ENCODE data around the gene TAOK2.
"Not testable (repeated sequence)": the region's sequence is repeated elsewhere in the genome, so short reads cannot be mapped to it uniquely, and the experiment has no call there.

Gene TAOK2

GRCh38 chr16:29973384-29974246 is at the start of gene TAOK2:
Gene TAOK2, plus strand, starts transcription at chr16:29973868. Its CDS starts 3,905 bp downstream, at chr16:29977773.
- peak; percentile 99 for DNase-seq (ENCODE audit: low spot score)

DNA sequence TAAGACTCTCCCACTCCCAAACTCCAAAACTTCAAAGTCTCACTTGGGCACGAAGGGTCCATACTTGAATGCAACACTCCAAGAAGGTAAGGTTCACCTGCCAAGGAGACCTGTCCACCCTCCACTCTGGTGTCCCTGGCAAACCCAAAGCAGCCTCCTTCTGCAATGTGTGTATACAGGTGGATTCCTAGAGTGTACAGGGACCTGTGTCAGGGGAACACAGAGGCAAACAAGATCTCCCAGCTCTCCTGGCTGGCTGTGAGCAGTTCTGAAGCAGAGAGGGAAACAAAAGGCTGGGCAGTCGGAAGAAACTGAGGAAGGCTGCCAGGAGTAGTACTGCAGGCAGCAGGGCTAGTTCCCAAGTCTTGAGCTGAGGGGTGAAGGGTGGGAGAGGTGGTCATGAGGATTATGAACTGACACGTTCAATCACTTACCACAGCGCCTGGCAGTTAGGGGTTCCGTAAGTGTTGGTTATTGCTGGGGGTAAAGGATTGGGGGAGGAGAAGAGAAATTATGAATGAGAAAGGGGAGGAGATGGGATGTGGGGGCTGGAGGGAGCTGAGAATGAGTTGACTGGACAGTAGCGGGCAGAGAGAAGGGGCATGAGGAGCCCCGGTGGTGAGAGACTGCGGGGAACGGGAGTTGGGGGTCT is 48.4 kb upstream of the TAOK2 start:
- DNase-seq (ENCODE audit: low spot score): peak; percentile 48

DNA sequence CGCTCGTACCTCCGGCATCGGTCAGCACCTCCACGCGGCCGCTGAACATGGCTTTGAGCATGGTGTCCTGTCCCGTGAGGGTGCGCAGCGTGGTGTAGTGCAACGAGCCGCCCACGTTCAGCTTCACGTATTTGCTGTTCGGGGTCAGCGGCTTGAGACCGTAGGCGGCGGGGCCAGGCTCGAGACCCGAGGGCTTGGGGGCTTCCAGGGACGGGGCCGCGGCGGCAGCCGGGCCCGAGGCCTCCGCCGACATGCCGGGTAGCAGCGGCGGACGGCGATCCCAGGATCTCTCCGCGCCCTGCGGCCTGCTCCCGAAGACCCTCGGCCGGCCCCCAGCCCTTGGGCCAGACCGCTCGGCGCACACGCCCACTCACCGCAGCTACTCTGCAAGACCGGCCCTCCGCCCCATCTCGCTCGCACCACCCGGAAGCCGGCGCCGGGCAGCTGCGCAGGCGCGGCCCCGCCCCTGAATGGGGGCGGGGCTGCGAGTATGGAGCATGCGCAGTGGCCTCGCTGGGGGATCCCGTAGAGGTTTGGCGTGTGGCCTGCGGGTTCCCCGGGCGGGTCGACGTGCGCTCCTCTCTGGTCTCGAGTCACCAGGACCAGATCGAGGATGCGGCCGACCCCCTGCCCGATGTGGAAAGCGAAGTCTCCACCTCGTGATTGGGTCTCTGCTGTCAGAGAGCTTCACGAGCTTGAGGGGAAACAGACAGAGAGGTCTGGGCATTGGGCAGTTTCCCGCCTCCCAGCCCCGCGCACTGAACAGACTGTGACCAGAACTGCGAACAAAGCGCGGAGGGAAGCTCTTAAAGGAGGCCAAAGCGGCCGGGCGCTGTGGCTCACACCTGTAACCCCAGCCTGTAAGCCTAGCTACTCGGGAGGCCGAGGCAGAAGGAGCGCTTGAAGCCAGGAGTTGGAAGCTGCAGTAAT is 47.6 kb upstream of the TAOK2 start, which contains the start of gene KCTD13:
Gene KCTD13, minus strand, starts transcription at position 446 of the 930 bp plus-strand sequence. Its CDS starts 193 bp downstream, at position 253.
- peak; percentile 79 for DNase-seq (ENCODE audit: low spot score)

- peak; percentile 42 for DNase-seq (ENCODE audit: low spot score)
Observed at GRCh38 chr16:29926711-29927052, 47.0 kb upstream of the TAOK2 start.

GRCh38 chr16:29927070-29927905 is 46.4 kb upstream of the TAOK2 start:
- peak; percentile 68 for DNase-seq (ENCODE audit: low spot score)

DNA sequence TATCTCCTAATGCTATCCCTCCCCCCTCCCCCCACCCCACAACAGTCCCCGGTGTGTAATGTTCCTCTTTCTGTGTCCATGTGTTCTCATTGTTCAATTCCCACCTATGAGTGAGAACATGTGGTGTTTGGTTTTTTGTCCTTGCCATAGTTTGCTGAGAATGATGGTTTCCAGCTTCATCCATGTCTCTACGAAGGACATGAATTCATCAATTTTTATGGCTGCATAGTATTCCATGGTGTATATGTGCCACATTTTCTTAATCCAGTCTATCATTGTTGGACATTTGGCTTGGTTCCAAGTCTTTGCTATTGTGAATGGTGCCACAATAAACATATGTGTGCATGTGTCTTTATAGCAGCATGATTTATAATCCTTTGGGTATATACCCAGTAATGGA is 41.9 kb upstream of the TAOK2 start:
- not testable (repeated sequence) for DNase-seq (ENCODE audit: low spot score)

GRCh38 chr16:29940656-29941055 is 33.0 kb upstream of the TAOK2 start:
- DNase-seq (ENCODE audit: low spot score): peak; percentile 45

GRCh38 chr16:29943846-29944799 is 29.5 kb upstream of the TAOK2 start:
- DNase-seq (ENCODE audit: low spot score): no peak

DNA sequence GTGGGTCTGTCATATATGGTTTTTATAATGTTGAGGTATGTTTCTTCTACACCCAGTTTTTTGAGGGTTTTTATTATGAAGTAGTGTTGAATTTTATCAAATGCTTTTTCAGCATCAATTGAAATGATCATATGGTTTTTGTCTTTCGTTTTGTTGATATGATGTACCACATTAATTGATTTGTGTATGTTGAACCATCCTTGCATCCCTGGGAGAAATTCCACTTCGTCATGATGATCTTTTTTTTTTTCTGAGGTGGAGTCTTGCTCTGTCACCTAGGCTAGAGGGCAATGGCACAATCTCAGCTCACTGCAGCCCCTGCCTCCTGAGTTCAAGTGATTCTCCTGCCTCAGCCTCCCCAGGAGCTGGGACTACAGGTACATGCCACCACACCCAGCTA is 25.8 kb upstream of the TAOK2 start:
- no peak for DNase-seq (ENCODE audit: low spot score)

DNA sequence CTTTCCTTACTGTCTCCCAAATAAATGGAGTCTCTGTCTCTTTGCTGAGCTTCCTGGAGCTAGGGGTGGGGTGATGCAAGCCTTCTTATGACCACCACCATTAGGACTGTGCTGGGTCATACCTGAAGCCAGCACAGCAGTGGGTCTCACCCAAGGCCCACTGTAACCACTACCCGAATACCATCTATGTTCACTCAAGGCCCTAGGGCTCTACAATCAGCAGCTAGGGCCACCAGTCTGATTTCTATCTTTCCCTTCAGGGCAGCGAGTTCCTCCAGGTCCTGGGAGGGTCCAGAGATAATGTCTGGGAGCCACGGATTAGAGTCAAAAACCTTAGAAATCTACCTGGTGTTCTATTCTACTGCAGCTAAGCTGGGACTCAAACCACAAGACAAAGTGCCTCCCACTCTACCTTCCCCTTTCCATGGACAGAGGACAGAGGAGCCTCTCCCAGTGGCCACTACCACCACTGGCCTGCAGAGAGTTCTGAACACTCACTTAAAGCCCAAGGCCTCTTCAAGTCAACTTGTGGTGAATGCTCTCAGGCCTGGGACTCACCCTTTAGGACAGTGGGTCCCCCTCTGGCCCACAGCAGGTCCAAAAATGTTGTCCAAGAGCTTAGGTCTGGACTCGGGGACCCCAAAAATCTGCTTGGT is 22.7 kb upstream of the TAOK2 start:
- DNase-seq (ENCODE audit: low spot score): no peak

- no peak for DNase-seq (ENCODE audit: low spot score)
Observed at GRCh38 chr16:29951625-29952365, 21.9 kb upstream of the TAOK2 start.

DNA sequence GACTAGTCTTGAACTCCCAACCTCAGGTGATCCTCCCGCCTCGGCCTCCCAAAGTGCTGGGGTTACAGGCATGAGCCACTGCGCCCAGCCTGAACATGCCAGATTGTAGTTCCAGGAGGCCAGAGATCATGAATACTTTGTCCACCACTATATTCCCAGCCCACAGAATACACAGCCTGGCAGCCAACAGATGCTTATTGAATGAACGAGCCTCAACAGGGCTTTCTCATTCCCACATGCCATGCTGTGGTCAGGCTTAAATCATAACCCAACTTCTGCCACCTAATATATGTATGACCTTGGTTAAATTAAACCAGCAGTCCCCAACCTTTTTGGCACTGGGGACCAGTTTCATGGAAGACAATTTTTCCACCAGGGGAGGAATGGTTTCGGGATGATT is 14.9 kb upstream of the TAOK2 start:
- DNase-seq (ENCODE audit: low spot score): no peak

- DNase-seq (ENCODE audit: low spot score): no peak
Observed at GRCh38 chr16:29959293-29959692, 14.4 kb upstream of the TAOK2 start.

GRCh38 chr16:29959821-29960220 is 13.8 kb upstream of the TAOK2 start:
- not testable (repeated sequence) for DNase-seq (ENCODE audit: low spot score)

DNA sequence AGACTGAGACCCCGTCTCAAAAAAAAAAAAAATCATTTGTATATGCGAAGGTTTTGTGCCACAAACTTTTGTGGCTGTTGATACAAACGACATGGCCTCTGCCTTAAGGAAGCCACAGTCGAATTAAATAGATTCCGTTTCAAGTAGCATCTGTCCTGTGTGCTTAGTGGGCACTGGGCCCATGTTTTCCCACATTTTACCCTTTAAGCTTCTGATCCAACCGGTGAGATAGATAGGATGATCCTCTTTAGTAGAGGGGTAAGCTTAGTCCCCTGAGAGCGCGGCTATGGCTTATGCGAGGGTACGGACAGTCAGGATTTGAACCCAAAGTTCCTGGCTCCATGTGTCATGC is 12.6 kb upstream of the TAOK2 start:
- DNase-seq (ENCODE audit: low spot score): no peak

GRCh38 chr16:29961479-29962343 is 12.0 kb upstream of the TAOK2 start, which contains the start of gene TMEM219:
Gene TMEM219, plus strand, starts transcription at chr16:29962079. Its CDS starts 1,065 bp downstream, at chr16:29963144.
- DNase-seq (ENCODE audit: low spot score): peak; percentile 90

DNA sequence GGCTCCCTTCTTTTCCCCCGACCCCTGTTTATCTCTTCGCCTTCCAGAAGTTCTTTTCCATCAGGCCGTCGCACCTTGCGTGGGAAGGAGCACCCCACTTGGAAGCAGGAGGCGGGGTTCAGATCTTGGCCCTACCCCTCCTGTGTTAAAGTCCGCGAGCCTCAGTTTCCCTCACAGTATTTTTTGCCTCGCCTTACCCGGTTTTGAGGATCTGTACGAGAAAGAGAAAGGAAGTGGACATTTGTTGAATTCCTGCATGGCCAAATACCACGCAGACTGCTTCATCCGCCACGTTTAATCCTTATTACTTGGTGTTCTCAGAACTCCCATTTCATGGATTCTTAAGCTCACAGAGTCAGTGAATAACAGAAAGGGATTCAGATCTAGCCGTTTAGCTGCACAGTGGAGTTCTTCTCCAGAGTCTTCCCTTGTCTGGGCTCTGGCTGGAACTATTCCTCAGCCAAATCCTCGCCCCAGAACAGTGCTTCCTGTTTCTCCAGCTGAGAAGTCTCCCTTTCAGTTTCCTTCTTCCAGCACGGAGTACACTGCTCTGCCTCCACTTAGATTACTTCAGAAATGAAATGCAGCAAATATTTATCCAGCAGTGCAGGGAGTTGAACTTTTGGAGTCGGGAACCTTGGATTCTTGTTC is 11.2 kb upstream of the TAOK2 start:
- DNase-seq (ENCODE audit: low spot score): peak; percentile 51

All from Ammon's horn (tissue), 1 donor.